CD14-positive monocyte (primary cell): ENCODE measurements around the gene SIPA1L3. TPM values are rescaled to one million over a fixed set of nuclear protein-coding genes. Genes with fewer than 3 reads are reported as not detected.

Experiments
- DNase-seq, 3 donors: peaks; one replicate each; pipeline ENCODE4 v3.0.0-alpha.2; 2011 to 2022
- H2AFZ ChIP-seq: 2 replicates; pipeline ENCODE4 v1.6.0; 2012; ENCODE audit warnings: mild to moderate bottlenecking, low read depth, low read length, inconsistent platforms; ENCODE audit not compliant: insufficient read depth, poor library complexity, severe bottlenecking
- H3K27ac ChIP-seq, 2 donors: 1 replicate in 1 of 2; 2 replicates in 1 of 2; pipeline ENCODE4 v1.5.1; 2012 to 2013; ENCODE audit warnings: low read length in 2 of 2, control low read depth in 1 of 2, inconsistent platforms in 1 of 2, low read depth in 1 of 2, mild to moderate bottlenecking in 1 of 2
- H3K27me3 ChIP-seq, 2 donors: one replicate each; pipeline versions ENCODE4 v1.6.0 to v1.6.1; 2011 to 2013; ENCODE audit warnings: low read length in 2 of 2; ENCODE audit not compliant: control insufficient read depth in 2 of 2, insufficient read depth in 2 of 2
- H3K36me3 ChIP-seq, 2 donors: replicated peaks in 1 of 2; 1 replicate in 1 of 2; 2 replicates in 1 of 2; pipeline versions ENCODE4 v1.5.1 to v1.6.1; 2012 to 2013; ENCODE audit warnings: low read length in 2 of 2, control low read depth in 1 of 2, inconsistent platforms in 1 of 2, mild to moderate bottlenecking in 1 of 2; ENCODE audit not compliant: insufficient read depth in 2 of 2, control insufficient read depth in 1 of 2
- H3K4me1 ChIP-seq, 2 donors: 1 replicate in 1 of 2; 2 replicates in 1 of 2; pipeline versions ENCODE4 v1.5.1 to v1.6.1; 2012 to 2013; ENCODE audit warnings: low read length in 2 of 2, control low read depth in 1 of 2, inconsistent platforms in 1 of 2, mild to moderate bottlenecking in 1 of 2, moderate library complexity in 1 of 2; ENCODE audit not compliant: insufficient read depth in 2 of 2, control insufficient read depth in 1 of 2
- H3K4me2 ChIP-seq: replicated peaks from 2 replicates; pipeline ENCODE3; 2012; ENCODE audit warnings: low read length, moderate library complexity, mild to moderate bottlenecking; ENCODE audit not compliant: poor library complexity, severe bottlenecking; ENCODE audit errors: extremely low read depth
- H3K4me3 ChIP-seq, 3 experiments: fragments of 200-600 bp in 1 of 3; sonication (generic) in 1 of 3; replicated peaks in 1 of 3; 1 replicate in 2 of 3; 2 replicates in 1 of 3; pipeline ENCODE4 v1.5.1; 2011 to 2013; ENCODE audit warnings: low read length in 3 of 3, mild to moderate bottlenecking in 3 of 3, control low read depth in 2 of 3, low read depth in 2 of 3, inconsistent platforms in 1 of 3, moderate library complexity in 1 of 3
- H3K79me2 ChIP-seq: 2 replicates; pipeline ENCODE4 v1.6.0; 2012; ENCODE audit warnings: mild to moderate bottlenecking, control low read depth, inconsistent platforms, low read length, moderate library complexity; ENCODE audit not compliant: insufficient read depth
- H3K9ac ChIP-seq: 2 replicates; pipeline ENCODE4 v1.6.0; 2017; ENCODE audit warnings: low read length, mild to moderate bottlenecking; ENCODE audit not compliant: insufficient read depth, poor library complexity, severe bottlenecking
- H3K9me3 ChIP-seq, 2 donors: replicated peaks in 1 of 2; 1 replicate in 1 of 2; 2 replicates in 1 of 2; pipeline versions ENCODE4 v1.5.1 to v1.6.1; 2012 to 2013; ENCODE audit warnings: low read length in 2 of 2, control low read depth in 1 of 2; ENCODE audit not compliant: control insufficient read depth in 1 of 2, insufficient read depth in 1 of 2
- H4K20me1 ChIP-seq: 2 replicates; pipeline ENCODE4 v1.6.0; 2012; ENCODE audit warnings: mild to moderate bottlenecking, low read length, control low read depth, moderate library complexity; ENCODE audit not compliant: insufficient read depth
- H3K27ac Mint-ChIP-seq, 7 donors: one replicate each; pipeline ENCODE4 v1.8.0; 2020; ENCODE audit warnings: mild to moderate bottlenecking in 7 of 7, mixed read lengths in 7 of 7, moderate library complexity in 6 of 7, inconsistent platforms in 2 of 7
- H3K27me3 Mint-ChIP-seq, 3 donors: one replicate each; pipeline ENCODE4 v1.8.0; 2021 to 2022; ENCODE audit warnings: low read depth in 3 of 3, mild to moderate bottlenecking in 3 of 3, mixed read lengths in 3 of 3, moderate library complexity in 3 of 3, inconsistent platforms in 1 of 3
- H3K36me3 Mint-ChIP-seq, 2 donors: one replicate each; pipeline ENCODE4 v1.8.0; 2020; ENCODE audit warnings: mixed read lengths in 2 of 2, inconsistent platforms in 1 of 2, mild to moderate bottlenecking in 1 of 2
- H3K4me1 Mint-ChIP-seq: one replicate; pipeline ENCODE4 v1.8.0; 2020; ENCODE audit warnings: mild to moderate bottlenecking, mixed read lengths
- H3K4me3 Mint-ChIP-seq, 2 donors: one replicate each; pipeline ENCODE4 v1.8.0; 2020; ENCODE audit warnings: mild to moderate bottlenecking in 2 of 2, mixed read lengths in 2 of 2, moderate library complexity in 1 of 2
- H3K9me3 Mint-ChIP-seq, 7 donors: one replicate each; pipeline ENCODE4 v1.8.0; 2020 to 2022; ENCODE audit warnings: mixed read lengths in 7 of 7, mild to moderate bottlenecking in 6 of 7, moderate library complexity in 6 of 7, inconsistent platforms in 2 of 7
- WGBS: methylation state at CpG from one replicate; pipeline ENCODE4 v1.1.5; 2013; ENCODE audit warnings: missing lambda C conversion rate; ENCODE audit not compliant: insufficient coverage; 5-methylcytosine and 5-hydroxymethylcytosine counted together
- intact Hi-C, 2 donors: fragments of 100-400 bp; cut with micrococcal nuclease; formaldehyde crosslinking; loops; one replicate each; pipeline versions ENCODE4 v1.15.0 to v1.15.1; 2023
- polyA plus RNA-seq, 3 donors: library from polyadenylated mRNA; depleted of rRNA in 1 of 3; unstranded in 2 of 3; stranded (reverse) in 1 of 3; fragments of 300-500 nt in 2 of 3; fragments of >200 nt in 1 of 3; fragmentation: Illumina TruSeq in 2 of 3; gene quantifications; 1 replicate in 2 of 3; 2 replicates in 1 of 3; pipeline ENCODE4 v1.2.3, GENCODE V29; 2012 to 2021
- TF ChIP-seq, protein P1 (sequence below): fragments of 200-600 bp; IDR thresholded peaks from one replicate; pipeline ENCODE4 v1.8.0; 2022; ENCODE audit warnings: antibody characterized with exemption, mild to moderate bottlenecking

Gene SIPA1L3
- polyA plus RNA-seq, 3 donors, result 0.55 to 4.5 (median 0.99) TPM

DNA sequence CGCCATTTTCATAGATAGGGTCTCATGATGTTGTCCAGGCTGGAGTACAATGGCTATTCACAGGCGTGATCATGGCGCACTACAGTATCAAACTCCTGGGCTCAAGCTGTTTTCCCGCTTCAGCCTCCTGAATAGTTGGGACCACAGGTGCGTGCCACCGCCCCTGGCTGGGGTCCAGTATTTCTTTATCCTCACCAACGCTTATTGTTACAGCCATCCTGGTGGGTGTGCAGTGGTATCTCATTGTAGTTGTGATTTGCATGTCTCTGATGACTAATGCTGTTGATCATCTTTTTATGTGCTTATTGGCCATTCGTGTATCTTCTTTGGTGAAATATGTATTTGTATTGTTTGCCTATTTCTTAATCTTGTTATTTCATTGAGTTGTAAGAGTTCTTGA is 49.0 kb downstream of the SIPA1L3 start:
- Mint-ChIP-seq H3K27ac (no peak overlapping the region), H3K27me3 (no peaks in the 10 kb centered on the region), H3K36me3 (no peaks in the 10 kb centered on the region), H3K4me3 (no peak overlapping the region), H3K9me3 (peaks cover 0 to 6% (median 3%) of the 10 kb centered on the region in 7 donors), H3K4me1 (peaks cover 18% of the 10 kb centered on the region)
- WGBS, result 88% methylated on average over 6 of the region's 8 CpGs
- H3K27ac ChIP-seq, result no peak overlapping the region
- H3K4me1 ChIP-seq, result peaks cover 10 to 17% of the 10 kb centered on the region in 2 donors
- no peaks in the 10 kb centered on the region for H3K27me3 ChIP-seq
- peaks cover 4% of the 10 kb centered on the region for H4K20me1 ChIP-seq
- no peak overlapping the region for H3K4me3 ChIP-seq
- H3K9me3 ChIP-seq, result peaks cover 0 to 5% of the 10 kb centered on the region in 2 donors
- no peak overlapping the region for H3K9ac ChIP-seq
- intact Hi-C loops, result no loop called here
- no peak overlapping the region for H2AFZ ChIP-seq
- DNase-seq, result no peak
- H3K79me2 ChIP-seq, result peaks cover 4% of the 10 kb centered on the region
- H3K36me3 ChIP-seq, result no peaks in the 10 kb centered on the region
- TF ChIP-seq, protein P1, sequence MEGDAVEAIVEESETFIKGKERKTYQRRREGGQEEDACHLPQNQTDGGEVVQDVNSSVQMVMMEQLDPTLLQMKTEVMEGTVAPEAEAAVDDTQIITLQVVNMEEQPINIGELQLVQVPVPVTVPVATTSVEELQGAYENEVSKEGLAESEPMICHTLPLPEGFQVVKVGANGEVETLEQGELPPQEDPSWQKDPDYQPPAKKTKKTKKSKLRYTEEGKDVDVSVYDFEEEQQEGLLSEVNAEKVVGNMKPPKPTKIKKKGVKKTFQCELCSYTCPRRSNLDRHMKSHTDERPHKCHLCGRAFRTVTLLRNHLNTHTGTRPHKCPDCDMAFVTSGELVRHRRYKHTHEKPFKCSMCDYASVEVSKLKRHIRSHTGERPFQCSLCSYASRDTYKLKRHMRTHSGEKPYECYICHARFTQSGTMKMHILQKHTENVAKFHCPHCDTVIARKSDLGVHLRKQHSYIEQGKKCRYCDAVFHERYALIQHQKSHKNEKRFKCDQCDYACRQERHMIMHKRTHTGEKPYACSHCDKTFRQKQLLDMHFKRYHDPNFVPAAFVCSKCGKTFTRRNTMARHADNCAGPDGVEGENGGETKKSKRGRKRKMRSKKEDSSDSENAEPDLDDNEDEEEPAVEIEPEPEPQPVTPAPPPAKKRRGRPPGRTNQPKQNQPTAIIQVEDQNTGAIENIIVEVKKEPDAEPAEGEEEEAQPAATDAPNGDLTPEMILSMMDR, result no peak
- no peak overlapping the region for H3K4me2 ChIP-seq

DNA sequence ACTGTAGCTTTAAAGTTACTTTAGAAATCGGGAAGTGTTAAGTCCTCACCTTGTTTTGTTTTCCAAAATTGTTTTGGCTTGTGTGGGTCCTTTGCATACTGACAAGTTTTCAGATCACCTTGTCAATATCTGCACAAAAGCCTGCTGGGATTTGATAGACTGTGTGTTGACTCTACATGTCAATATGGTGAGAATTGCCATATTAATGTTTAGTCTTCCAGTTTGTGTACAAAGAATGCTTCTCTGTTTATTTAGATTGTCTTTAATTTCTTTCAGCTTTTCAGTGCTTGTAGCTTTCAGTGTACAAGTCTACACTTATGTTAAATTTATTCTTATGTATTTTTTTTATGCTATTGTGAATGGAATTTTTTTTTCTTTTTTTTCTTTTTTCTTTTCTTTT is 50.2 kb downstream of the SIPA1L3 start:
- Histone ChIP-seq H3K4me3 (no peak overlapping the region), H2AFZ (no peak overlapping the region), H4K20me1 (peaks cover 4% of the 10 kb centered on the region), H3K79me2 (peaks cover 4% of the 10 kb centered on the region), H3K4me1 (peaks cover 0 to 6% of the 10 kb centered on the region in 2 donors), H3K4me2 (no peak overlapping the region), H3K9me3 (peaks cover 5 to 7% of the 10 kb centered on the region in 2 donors), H3K27ac (no peak overlapping the region), H3K9ac (no peak overlapping the region), H3K27me3 (no peaks in the 10 kb centered on the region), H3K36me3 (no peaks in the 10 kb centered on the region)
- Mint-ChIP-seq H3K27ac (no peak overlapping the region), H3K36me3 (peaks cover 3% of the 10 kb centered on the region in 2 donors), H3K4me3 (no peak overlapping the region), H3K9me3 (peaks cover 4 to 10% (median 6%) of the 10 kb centered on the region in 7 donors), H3K4me1 (peaks cover 8% of the 10 kb centered on the region), H3K27me3 (no peaks in the 10 kb centered on the region)
- TF ChIP-seq, protein P1, result no peak
- intact Hi-C loops, result no loop called here
- DNase-seq, result no peak
- WGBS, result no CpG with 5 or more reads among the region's 1 CpG
